Activated CD4-positive, alpha-beta T cell treated with anti-CD3 and anti-CD28 coated beads, Interleukin-2, amount 50 U/mL, for 1 hour (primary cell): Measurements from ENCODE around the gene IFNA16.
A peak's percentile ranks its signal among the peaks of the same experiment; 100 is the strongest.
"Not testable (repeated sequence)": the region's sequence is repeated elsewhere in the genome, so short reads cannot be mapped to it uniquely, and the experiment has no call there.

ENCODE experiments used
- DNase-seq: peaks from one replicate; pipeline ENCODE4 v3.0.0-alpha.2; 2020

IFNA16 gene

GRCh38 chr9:21194867-21195776 is 22.0 kb downstream of the IFNA16 start:
- DNase-seq = peak; percentile 17

DNA sequence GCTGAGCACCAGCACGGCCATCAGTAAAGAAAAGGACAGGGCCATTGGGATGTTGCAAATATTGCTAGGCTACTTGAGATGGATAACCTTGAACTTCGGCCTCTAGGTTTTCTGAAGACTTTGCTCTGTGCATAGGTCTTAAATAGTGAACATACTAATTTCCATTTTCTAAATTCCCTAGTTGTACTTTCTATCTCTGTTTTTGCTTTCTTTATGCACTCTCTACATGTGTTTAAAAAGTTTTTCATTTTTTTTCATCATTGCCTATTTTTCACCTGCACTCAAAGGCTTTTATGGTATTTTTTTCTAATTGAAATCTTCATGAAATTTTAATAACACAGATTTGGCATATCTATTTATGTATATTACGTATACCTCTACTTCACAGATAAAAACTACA is 29.6 kb downstream of the IFNA16 start, which contains the start of gene IFNA4:
TSS of gene IFNA4 (minus strand) at position 101 of the 400 bp plus-strand sequence. CDS start at position 45, 56 bp downstream.
- DNase-seq = not testable (repeated sequence)

DNA sequence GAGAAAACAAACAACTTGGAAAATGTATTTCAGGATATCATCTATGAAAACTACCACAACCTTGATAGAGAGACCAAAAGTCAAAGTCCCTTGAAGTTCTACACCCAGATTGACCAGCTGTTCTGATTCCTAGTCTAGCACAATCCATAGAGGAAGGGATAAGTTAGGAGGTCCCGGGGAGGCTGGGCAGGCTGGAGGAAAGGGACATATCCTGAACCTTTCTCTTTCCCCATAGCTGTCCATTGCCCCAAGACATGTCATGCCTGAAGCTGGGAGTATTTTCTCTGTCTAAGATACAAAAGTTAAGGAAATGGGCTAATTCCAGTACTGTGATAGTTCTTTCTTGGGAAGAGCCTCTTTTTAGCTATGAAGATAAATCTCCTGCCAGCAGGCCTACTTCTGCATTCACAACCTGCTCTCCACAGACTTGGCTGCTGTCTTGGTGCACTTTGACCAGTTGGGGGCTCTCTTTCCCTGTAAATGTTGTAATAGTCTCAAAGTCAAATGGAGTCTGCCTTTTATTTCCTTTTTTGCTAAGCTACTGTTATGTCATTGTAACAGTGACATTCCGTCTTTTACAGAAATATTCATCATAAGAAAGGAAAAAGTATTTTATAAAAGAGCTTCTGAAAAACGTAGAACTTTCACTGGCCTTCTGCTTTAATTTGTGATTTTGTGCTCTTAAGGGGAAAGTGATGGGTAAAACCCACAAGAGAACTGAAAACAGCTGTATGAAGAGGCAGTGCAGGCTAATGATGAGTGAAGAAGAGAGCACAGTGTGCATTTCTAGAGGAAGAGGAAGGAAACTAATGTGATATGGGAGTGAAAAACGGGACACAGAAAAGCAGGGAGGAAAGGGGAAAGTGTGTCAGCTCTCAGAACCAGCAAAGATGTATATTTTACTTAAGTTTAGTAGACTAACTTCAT is 34.0 kb downstream of the IFNA16 start:
- not testable (repeated sequence) for DNase-seq

DNA sequence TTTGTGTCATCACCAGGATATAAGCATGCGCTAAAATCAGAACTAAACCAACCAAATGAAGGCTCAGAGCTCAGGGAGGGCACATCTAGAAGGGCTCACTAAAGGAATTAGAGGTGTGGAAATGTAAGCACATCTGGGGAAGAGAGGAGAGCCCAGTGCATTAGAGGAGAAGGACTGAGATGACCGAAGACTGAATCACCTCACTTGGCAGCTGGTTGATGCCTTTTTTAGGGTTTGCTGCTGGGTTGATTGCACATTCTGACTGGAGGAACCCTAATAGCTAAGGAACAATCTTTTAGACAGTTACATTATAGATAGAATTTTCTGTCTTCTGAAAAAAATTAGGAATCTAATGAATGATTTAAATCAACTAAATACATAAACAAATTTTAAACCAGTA is 42.4 kb downstream of the IFNA16 start:
- no peak for DNase-seq

GRCh38 chr9:21172156-21172555 is 45.0 kb downstream of the IFNA16 start:
- DNase-seq = no peak

DNA sequence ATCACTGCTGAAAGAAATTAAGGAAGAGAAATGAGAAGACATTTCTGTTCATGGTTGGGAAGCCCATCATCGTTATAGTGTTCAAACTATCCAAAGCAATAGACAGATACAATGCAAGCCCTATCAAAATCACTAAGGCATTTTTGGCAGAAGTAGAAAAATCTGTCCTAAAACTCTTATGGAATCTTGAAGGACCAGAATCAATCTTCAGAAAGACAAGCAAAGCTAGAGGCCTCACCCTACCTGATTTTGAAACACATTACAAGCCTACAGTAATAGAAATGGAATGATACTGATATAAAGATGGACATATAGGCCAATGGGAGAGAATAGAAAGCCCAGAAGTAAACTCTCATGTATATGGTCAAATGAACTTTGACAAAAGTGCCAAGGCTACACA is 45.8 kb downstream of the IFNA16 start:
- DNase-seq = no peak

DNA sequence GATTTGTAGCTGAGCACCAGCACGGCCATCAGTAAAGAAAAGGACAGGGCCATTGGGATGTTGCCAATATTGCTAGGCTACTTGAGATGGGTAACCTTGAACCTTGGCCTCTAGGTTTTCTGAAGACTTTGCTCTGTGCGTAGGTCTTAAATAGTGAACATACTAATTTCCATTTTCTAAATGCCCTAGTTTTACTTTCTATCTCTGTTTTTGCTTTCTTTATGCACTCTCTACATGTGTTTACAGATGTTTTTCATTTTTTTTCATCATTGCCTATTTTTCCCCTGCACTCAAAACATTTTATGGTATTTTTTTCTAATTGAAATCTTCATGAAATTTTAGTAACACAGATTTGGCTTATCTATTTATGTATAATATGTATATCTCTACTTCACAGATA is 50.6 kb downstream of the IFNA16 start, which contains the start of gene IFNA21:
TSS of gene IFNA21 (minus strand) at position 101 of the 400 bp plus-strand sequence. CDS start at position 53, 48 bp downstream.
- DNase-seq = not testable (repeated sequence)
